IMR-90 (cell line): Measurements from ENCODE around the gene SF3B3. TPM values are rescaled to one million over a fixed set of nuclear protein-coding genes. Genes with fewer than 3 reads are reported as not detected.

Source experiments
- ATAC-seq: fragments of 200-7000 bp; cut with Tn5 transposase; 2 replicates; pipeline ENCODE4 v1.9.1; 2020; ENCODE audit warnings: low read depth, mild to moderate bottlenecking, moderate library complexity
- BruUV-seq: library from RNA; stranded (reverse); fragments of 400-500 nt; replicated peaks from 2 replicates; lab custom pipeline; 2021; lab: Mats Ljungman, UMichigan
- CTCF ChIA-PET: fragments of 300-600 bp; formaldehyde crosslinking; extraction: SDS; loops from one replicate; lab custom pipeline; 2021; ENCODE audit warnings: antibody characterized with exemption; lab: Yijun Ruan, JAX
- POLR2A ChIA-PET: fragments of 300-600 bp; sonication (Branson Sonifier 250); formaldehyde crosslinking; loops from one replicate; lab custom pipeline; 2022; ENCODE audit warnings: antibody characterized with exemption; ENCODE audit not compliant: unreplicated experiment; lab: Charles Lee
- DNase-seq: peaks from one replicate; pipeline ENCODE4 v3.0.0; 2013
- H2AFZ ChIP-seq: replicated peaks from 2 replicates; pipeline ENCODE3; 2013; ENCODE audit warnings: low read length, mild to moderate bottlenecking; ENCODE audit not compliant: poor library complexity
- H2AK5ac ChIP-seq: 2 replicates; pipeline ENCODE4 v1.6.1; 2013; ENCODE audit warnings: low read depth, low read length, inconsistent platforms
- H2AK9ac ChIP-seq: replicated peaks from 2 replicates; pipeline ENCODE3; 2013; ENCODE audit warnings: mild to moderate bottlenecking, low read depth, low read length, moderate library complexity; ENCODE audit not compliant: poor library complexity
- H2BK120ac ChIP-seq: 2 replicates; pipeline ENCODE4 v1.6.1; 2013; ENCODE audit warnings: low read depth, low read length, inconsistent platforms
- H2BK15ac ChIP-seq: 3 replicates; pipeline ENCODE4 v1.6.1; 2013; ENCODE audit warnings: low read depth, low read length, inconsistent platforms
- H2BK20ac ChIP-seq: 2 replicates; pipeline ENCODE4 v1.6.1; 2013; ENCODE audit warnings: low read depth, mild to moderate bottlenecking, inconsistent platforms, low read length, moderate library complexity
- H2BK5ac ChIP-seq: 2 replicates; pipeline ENCODE4 v1.6.1; 2013; ENCODE audit warnings: mild to moderate bottlenecking, low read depth, low read length, inconsistent platforms; ENCODE audit not compliant: poor library complexity, severe bottlenecking
- H3K14ac ChIP-seq: replicated peaks from 2 replicates; pipeline ENCODE4 v1.6.1; 2013; ENCODE audit warnings: low read depth, low read length, inconsistent platforms
- H3K18ac ChIP-seq: 2 replicates; pipeline ENCODE4 v1.6.1; 2013; ENCODE audit warnings: low read depth, low read length, control low read depth
- H3K23ac ChIP-seq: 2 replicates; pipeline ENCODE4 v1.6.1; 2013; ENCODE audit warnings: low read depth, low read length, inconsistent platforms
- H3K27ac ChIP-seq: 2 replicates; pipeline ENCODE4 v1.5.1; 2013; ENCODE audit warnings: mild to moderate bottlenecking, control low read depth, low read length; ENCODE audit not compliant: insufficient read depth
- H3K27me3 ChIP-seq: 2 replicates; pipeline ENCODE4 v1.6.1; 2013; ENCODE audit warnings: low read length; ENCODE audit not compliant: control insufficient read depth, insufficient read depth
- H3K36me3 ChIP-seq: 2 replicates; pipeline ENCODE4 v1.6.1; 2013; ENCODE audit warnings: low read length, mixed read lengths; ENCODE audit not compliant: control insufficient read depth, insufficient read depth
- H3K4ac ChIP-seq: 2 replicates; pipeline ENCODE4 v1.6.1; 2013; ENCODE audit warnings: low read depth, low read length, inconsistent platforms
- H3K4me1 ChIP-seq: 2 replicates; pipeline ENCODE4 v1.6.1; 2013; ENCODE audit warnings: low read length, mixed read lengths; ENCODE audit not compliant: control insufficient read depth, insufficient read depth
- H3K4me2 ChIP-seq: 2 replicates; pipeline ENCODE4 v1.6.1; 2013; ENCODE audit warnings: low read depth, mild to moderate bottlenecking, control low read depth, low read length, moderate library complexity
- H3K4me3 ChIP-seq: 2 replicates; pipeline ENCODE4 v1.5.1; 2013; ENCODE audit warnings: low read depth, mild to moderate bottlenecking, control low read depth, low read length, moderate library complexity; ENCODE audit not compliant: insufficient read depth
- H3K56ac ChIP-seq: 2 replicates; pipeline ENCODE4 v1.6.1; 2013; ENCODE audit warnings: low read length, inconsistent platforms; ENCODE audit not compliant: insufficient read depth; ENCODE audit errors: extremely low read depth
- H3K79me1 ChIP-seq, 2 experiments: 2 replicates each; pipeline ENCODE4 v1.6.1; 2013; ENCODE audit warnings: low read length in 2 of 2, inconsistent platforms in 1 of 2, low read depth in 1 of 2
- H3K9ac ChIP-seq: 2 replicates; pipeline ENCODE4 v1.6.1; 2013; ENCODE audit warnings: low read depth, low read length, control low read depth
- H3K9me1 ChIP-seq: 2 replicates; pipeline ENCODE4 v1.6.1; 2013; ENCODE audit warnings: low read length, inconsistent platforms; ENCODE audit not compliant: insufficient read depth
- H3K9me3 ChIP-seq: 2 replicates; pipeline ENCODE4 v1.6.1; 2013; ENCODE audit warnings: low read length; ENCODE audit not compliant: control insufficient read depth, insufficient read depth
- H4K20me1 ChIP-seq: 2 replicates; pipeline ENCODE4 v1.6.1; 2013; ENCODE audit warnings: low read length, inconsistent platforms; ENCODE audit not compliant: insufficient read depth
- H4K5ac ChIP-seq: 2 replicates; pipeline ENCODE4 v1.6.1; 2013; ENCODE audit warnings: mild to moderate bottlenecking, low read depth, low read length, control low read depth
- H4K8ac ChIP-seq, 2 experiments: 2 replicates each; pipeline ENCODE4 v1.6.1; 2013; ENCODE audit warnings: low read depth in 2 of 2, low read length in 2 of 2, control low read depth in 1 of 2, inconsistent platforms in 1 of 2
- H4K91ac ChIP-seq: 2 replicates; pipeline ENCODE4 v1.6.1; 2013; ENCODE audit warnings: low read depth, low read length, inconsistent platforms; ENCODE audit not compliant: insufficient read depth
- NFE2L2 ChIP-seq: fragments of 150-350 bp; IDR thresholded peaks from 2 replicates; pipeline ENCODE4 v1.6.1; 2016; ENCODE audit warnings: low read depth, mild to moderate bottlenecking, low read length
- RAD21 ChIP-seq: IDR thresholded peaks from 2 replicates; pipeline ENCODE4 v1.6.1; 2012; ENCODE audit warnings: low read length, improper control_type of control experiment
- RCOR1 ChIP-seq: IDR thresholded peaks from 2 replicates; pipeline ENCODE4 v1.6.1; 2012; ENCODE audit warnings: mild to moderate bottlenecking, low read length, improper control_type of control experiment; ENCODE audit not compliant: insufficient replicate concordance
- RFX5 ChIP-seq: IDR thresholded peaks from 2 replicates; pipeline ENCODE4 v1.8.0; 2012; ENCODE audit warnings: low read depth, mild to moderate bottlenecking, low read length, moderate library complexity
- WGBS, 2 experiments: methylation state at CpG; one replicate each; pipeline versions ENCODE4 v1.1.5 to v1.1.7; 2013; ENCODE audit warnings: missing lambda C conversion rate in 2 of 2; ENCODE audit not compliant: insufficient read length in 1 of 2; ENCODE audit errors: extremely low coverage in 2 of 2; 5-methylcytosine and 5-hydroxymethylcytosine counted together
- dilution Hi-C: fragments of 300-500 bp; cut with HindIII; formaldehyde crosslinking; loops from one replicate; pipeline ENCODE4 v1.14.3; 2018; ENCODE audit warnings: low sequenced_read_pairs; ENCODE audit not compliant: unreplicated experiment
- in situ Hi-C: fragments of 300-500 bp; cut with MboI; formaldehyde crosslinking; loops from 3 replicates; pipeline ENCODE4 v1.14.3; 2019; ENCODE audit warnings: low sequenced_read_pairs, inconsistent platforms, mixed read lengths
- intact Hi-C: fragments of 100-400 bp; cut with micrococcal nuclease; formaldehyde crosslinking; loops from 2 replicates; pipeline ENCODE4 v1.10.0; 2022
- polyA plus RNA-seq, 3 experiments: library from polyadenylated mRNA; depleted of rRNA; stranded (reverse); fragments of >200 nt; gene quantifications; 2 replicates each; pipeline ENCODE4 v1.2.3, GENCODE V29; 2012; ENCODE audit warnings: low replicate concordance in 1 of 3
- total RNA-seq: library from RNA; depleted of rRNA; stranded (reverse); fragments of >200 nt; gene quantifications from 2 replicates; pipeline ENCODE4 v1.2.3, GENCODE V29; 2012
- TF ChIP-seq, protein P1 (sequence below): fragments of 150-350 bp; IDR thresholded peaks from 2 replicates; pipeline ENCODE4 v1.6.1; 2017; ENCODE audit warnings: mild to moderate bottlenecking, antibody characterized with exemption, low read length, low read depth

The SF3B3 gene
- total and polyA plus RNA-seq, 2 of the 4 experiments (the other 2 are of a cell fraction): 97.9 to 134 TPM

DNA sequence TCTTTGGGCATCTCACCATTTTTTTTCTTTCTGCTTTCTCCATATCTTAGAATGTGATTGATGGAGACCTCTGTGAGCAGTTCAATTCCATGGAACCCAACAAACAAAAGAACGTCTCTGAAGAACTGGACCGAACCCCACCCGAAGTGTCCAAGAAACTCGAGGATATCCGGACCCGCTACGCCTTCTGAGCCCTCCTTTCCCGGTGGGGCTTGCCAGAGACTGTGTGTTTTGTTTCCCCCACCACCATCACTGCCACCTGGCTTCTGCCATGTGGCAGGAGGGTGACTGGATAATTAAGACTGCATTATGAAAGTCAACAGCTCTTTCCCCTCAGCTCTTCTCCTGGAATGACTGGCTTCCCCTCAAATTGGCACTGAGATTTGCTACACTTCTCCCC, 48.0 kb downstream of the SF3B3 start:
- no peak overlapping the region for H3K9ac ChIP-seq
- H2AK5ac ChIP-seq: peak overlapping the region; percentile 54; the same call in 1 of the 2 replicates
- peaks cover 34% of the 10 kb centered on the region for H3K9me1 ChIP-seq
- no peak overlapping the region for H3K18ac ChIP-seq
- H2BK5ac ChIP-seq: no peak overlapping the region
- POLR2A ChIA-PET: no interaction called here
- H3K4me1 ChIP-seq: peaks cover 32% of the 10 kb centered on the region
- H3K27ac ChIP-seq: no peak overlapping the region
- no peak overlapping the region for H2AFZ ChIP-seq
- peak overlapping the region; percentile 17; the same call in 1 of the 2 replicates for H3K23ac ChIP-seq
- no peak overlapping the region for H4K5ac ChIP-seq
- no peak overlapping the region for H3K4me2 ChIP-seq
- no peak for ATAC-seq
- no peak overlapping the region for H3K56ac ChIP-seq
- TF ChIP-seq RCOR1 (no peak), NFE2L2 (no peak), RFX5 (no peak), RAD21 (no peak)
- TF ChIP-seq, protein P1, sequence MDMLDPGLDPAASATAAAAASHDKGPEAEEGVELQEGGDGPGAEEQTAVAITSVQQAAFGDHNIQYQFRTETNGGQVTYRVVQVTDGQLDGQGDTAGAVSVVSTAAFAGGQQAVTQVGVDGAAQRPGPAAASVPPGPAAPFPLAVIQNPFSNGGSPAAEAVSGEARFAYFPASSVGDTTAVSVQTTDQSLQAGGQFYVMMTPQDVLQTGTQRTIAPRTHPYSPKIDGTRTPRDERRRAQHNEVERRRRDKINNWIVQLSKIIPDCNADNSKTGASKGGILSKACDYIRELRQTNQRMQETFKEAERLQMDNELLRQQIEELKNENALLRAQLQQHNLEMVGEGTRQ: no peak
- H4K8ac ChIP-seq: peak overlapping the region in 1 of 2 experiments; percentile 38; a peak in 1 of 4 replicates
- CTCF ChIA-PET: no interaction called here
- dilution Hi-C loops (no loop called here), in situ Hi-C loops (loop anchor here (5.0 kb wide), 1 partner anchor 81 kb away; no protein-coding TSS in a partner anchor), intact Hi-C loops (loop anchor here (5.0 kb wide), 2 partner anchors 66 to 81 kb away; no protein-coding TSS in a partner anchor)
- H2BK20ac ChIP-seq: no peak overlapping the region
- H3K9me3 ChIP-seq: no peaks in the 10 kb centered on the region
- peak overlapping the region; percentile 33 for H3K14ac ChIP-seq
- peak overlapping the region; percentile 74; the same call in 1 of the 2 replicates for H3K4ac ChIP-seq
- no peak overlapping the region for H3K4me3 ChIP-seq
- DNase-seq: no peak
- H4K20me1 ChIP-seq: peaks cover 53% of the 10 kb centered on the region
- H4K91ac ChIP-seq: peak overlapping the region; percentile 19; the same call in 1 of the 2 replicates
- H3K79me1 ChIP-seq: peaks cover 13 to 83% of the 10 kb centered on the region in 2 experiments
- no peaks in the 10 kb centered on the region for H3K27me3 ChIP-seq
- no peak overlapping the region for H2BK120ac ChIP-seq
- WGBS, 2 experiments: no CpG with 5 or more reads among the region's 8 CpGs
- H3K36me3 ChIP-seq: peaks cover 62% of the 10 kb centered on the region
- BruUV-seq: TSS peak; percentile 58
- H2BK15ac ChIP-seq: no peak overlapping the region
- H2AK9ac ChIP-seq: no peak overlapping the region
